A549 treated with Mapracorat at 1 μM for 4 hours (cell line): Measurements from ENCODE around the gene KCTD10. TPM values are rescaled to one million over a fixed set of nuclear protein-coding genes. Genes with fewer than 3 reads are reported as not detected.

Source experiments
- total RNA-seq: library from RNA; stranded (reverse); fragments of 200-300 nt; extraction: Qiagen RNA extraction; gene quantifications from 5 replicates; pipeline ENCODE4 v1.2.3, GENCODE V29; 2022

The KCTD10 gene, protein sequence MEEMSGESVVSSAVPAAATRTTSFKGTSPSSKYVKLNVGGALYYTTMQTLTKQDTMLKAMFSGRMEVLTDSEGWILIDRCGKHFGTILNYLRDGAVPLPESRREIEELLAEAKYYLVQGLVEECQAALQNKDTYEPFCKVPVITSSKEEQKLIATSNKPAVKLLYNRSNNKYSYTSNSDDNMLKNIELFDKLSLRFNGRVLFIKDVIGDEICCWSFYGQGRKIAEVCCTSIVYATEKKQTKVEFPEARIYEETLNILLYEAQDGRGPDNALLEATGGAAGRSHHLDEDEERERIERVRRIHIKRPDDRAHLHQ
- 41.6 to 51.7 TPM (median 45.3 TPM) in 5 replicates for total RNA-seq

GRCh38 chr12:109477185-109477962, at the start of gene KCTD10, which contains the start of gene UBE3B:
KCTD10 (minus strand) TSS chr12:109477300; CDS start chr12:109477262, 38 bp downstream.
UBE3B (plus strand) TSS chr12:109477634; CDS start chr12:109483552, 5,918 bp downstream.

Other genes starting within 250 kb of the KCTD10 start
- gene FOXN4, start 168.0 kb downstream of the KCTD10 start, total RNA-seq = 0.15 to 0.20 TPM in 2 of 5 replicates, not detected in the others
- not detected in 5 replicates for gene MYO1H, start 129.4 kb downstream of the KCTD10 start, total RNA-seq
- 11.4 to 15.0 TPM (median 13.5 TPM) in 5 replicates for gene UBE3B, start 334 bp upstream of the KCTD10 start, total RNA-seq
- 26.8 to 34.0 TPM (median 28.5 TPM) in 5 replicates for gene MMAB, start 96.2 kb upstream of the KCTD10 start, total RNA-seq
- 6.3 to 8.3 TPM (median 7.8 TPM) in 5 replicates for gene MVK, start 96.5 kb upstream of the KCTD10 start, total RNA-seq
- gene FAM222A, start 236.5 kb upstream of the KCTD10 start, total RNA-seq = 3.4 to 6.0 TPM (median 4.7 TPM) in 5 replicates